HCT116 (cell line): ENCODE results near the gene CETP. TPM values are rescaled to one million over a fixed set of nuclear protein-coding genes. Genes with fewer than 3 reads are reported as not detected.

Experiments used
- ATAC-seq: fragments of 200-7000 bp; cut with Tn5 transposase; 2 replicates; pipeline ENCODE4 v1.9.1; 2020; ENCODE audit warnings: mild to moderate bottlenecking, moderate library complexity
- BruUV-seq: library from RNA; stranded (reverse); fragments of 400-500 nt; replicated peaks from 2 replicates; lab custom pipeline; 2021; lab: Mats Ljungman, UMichigan
- CTCF ChIA-PET: fragments of 300-600 bp; sonication (Branson Sonifier 250); formaldehyde crosslinking; loops from one replicate; lab custom pipeline; 2021; ENCODE audit warnings: antibody characterized with exemption; lab: Charles Lee
- POLR2A ChIA-PET: fragments of 300-600, 350-600 bp; sonication (Branson Sonifier 250); formaldehyde crosslinking; loops from one replicate; lab custom pipeline; 2021; ENCODE audit warnings: antibody characterized with exemption; lab: Charles Lee
- RAD21 ChIA-PET, 2 experiments: fragments of 300-600 bp; sonication (Branson Sonifier 250); formaldehyde crosslinking; loops; one replicate each; lab custom pipeline; 2023; ENCODE audit warnings: low total read pairs in 2 of 2; ENCODE audit not compliant: uncharacterized antibody in 2 of 2, unreplicated experiment in 2 of 2, low non-redundant PET in 1 of 2; lab: Charles Lee
- DNase-seq: peaks from one replicate; pipeline ENCODE4 v3.0.0-alpha.2; 2010; ENCODE audit warnings: low read depth, low spot score
- H2AFZ ChIP-seq: fragments of 200-600 bp; shearing (Covaris generic), sonication (generic); 2 replicates; pipeline ENCODE4 v1.6.1; 2017; ENCODE audit warnings: low read depth, mixed run types, mixed read lengths, antibody characterized with exemption, low read length; ENCODE audit not compliant: poor library complexity, severe bottlenecking
- H3K27ac ChIP-seq: 2 replicates; pipeline ENCODE4 v1.5.1; 2012; ENCODE audit warnings: low read depth, low read length
- H3K27me3 ChIP-seq: fragments of 200-600 bp; sonication (generic); 2 replicates; pipeline ENCODE4 v1.6.1; 2016; ENCODE audit warnings: mixed run types, low read length, mixed read lengths; ENCODE audit not compliant: insufficient read depth
- H3K36me3 ChIP-seq, 2 experiments: fragments of 200-500 bp in 1 of 2; fragments of 200-600 bp in 1 of 2; sonication (Bioruptor generic) in 1 of 2; sonication (generic) in 1 of 2; 2 replicates each; pipeline versions ENCODE4 v1.5.1 to v1.6.1; 2014 to 2016; ENCODE audit warnings: low read length in 2 of 2, inconsistent platforms in 1 of 2, mixed read lengths in 1 of 2, mixed run types in 1 of 2; ENCODE audit not compliant: insufficient read depth in 2 of 2, control insufficient read depth in 1 of 2
- H3K4me1 ChIP-seq, 2 experiments: fragments of 200-600 bp in 1 of 2; sonication (generic) in 1 of 2; 2 replicates each; pipeline versions ENCODE4 v1.5.1 to v1.6.1; 2012 to 2017; ENCODE audit warnings: low read length in 2 of 2, inconsistent platforms in 1 of 2, mild to moderate bottlenecking in 1 of 2, mixed read lengths in 1 of 2, mixed run types in 1 of 2, moderate library complexity in 1 of 2; ENCODE audit not compliant: insufficient read depth in 2 of 2, control insufficient read depth in 1 of 2
- H3K4me2 ChIP-seq: fragments of 200-600 bp; sonication (generic); 2 replicates; pipeline ENCODE4 v1.6.1; 2017; ENCODE audit warnings: mixed run types, low read length, mixed read lengths
- H3K4me3 ChIP-seq, 2 experiments: fragments of 200-600 bp in 1 of 2; sonication (generic) in 1 of 2; replicated peaks in 1 of 2; 2 replicates each; pipeline ENCODE4 v1.5.1; 2011 to 2016; ENCODE audit warnings: low read length in 2 of 2, control low read depth in 1 of 2, low read depth in 1 of 2, mild to moderate bottlenecking in 1 of 2, mixed read lengths in 1 of 2, mixed run types in 1 of 2
- H3K79me2 ChIP-seq: fragments of 200-600 bp; sonication (generic); 2 replicates; pipeline ENCODE4 v1.6.1; 2017; ENCODE audit warnings: mild to moderate bottlenecking, mixed run types, low read length, moderate library complexity, mixed read lengths; ENCODE audit not compliant: insufficient read depth
- H3K9ac ChIP-seq: fragments of 200-600 bp; sonication (generic); 2 replicates; pipeline ENCODE4 v1.6.1; 2016; ENCODE audit warnings: low read length, mixed read lengths
- H3K9me2 ChIP-seq: fragments of 200-600 bp; sonication (generic), shearing (Covaris generic); 2 replicates; pipeline ENCODE4 v1.6.1; 2017; ENCODE audit warnings: mixed run types, mild to moderate bottlenecking, moderate library complexity; ENCODE audit not compliant: insufficient read depth
- H3K9me3 ChIP-seq, 2 experiments: fragments of 200-500 bp in 1 of 2; fragments of 200-600 bp in 1 of 2; sonication (Bioruptor generic) in 1 of 2; sonication (generic) in 1 of 2; 2 replicates each; pipeline ENCODE4 v1.6.1; 2014 to 2017; ENCODE audit warnings: low read length in 2 of 2, mixed read lengths in 2 of 2, inconsistent platforms in 1 of 2, low read depth in 1 of 2, mild to moderate bottlenecking in 1 of 2, mixed run types in 1 of 2, moderate library complexity in 1 of 2; ENCODE audit not compliant: control insufficient read depth in 1 of 2, insufficient read depth in 1 of 2
- H4K20me1 ChIP-seq: fragments of 200-600 bp; sonication (generic), shearing (Covaris generic); 2 replicates; pipeline ENCODE4 v1.6.1; 2017; ENCODE audit warnings: mixed run types, mild to moderate bottlenecking, moderate library complexity; ENCODE audit not compliant: insufficient read depth
- CEBPB ChIP-seq: IDR thresholded peaks from 2 replicates; pipeline ENCODE4 v1.6.1; 2012; ENCODE audit warnings: low read depth
- EGR1 ChIP-seq: IDR thresholded peaks from 2 replicates; pipeline ENCODE4 v1.6.1; 2012; ENCODE audit warnings: low read depth
- ELF1 ChIP-seq: IDR thresholded peaks from 2 replicates; pipeline ENCODE4 v1.6.1; 2012; ENCODE audit warnings: low read depth, borderline replicate concordance
- EZH2 ChIP-seq: fragments of 200-600 bp; sonication (generic); IDR thresholded peaks from 2 replicates; pipeline ENCODE4 v1.6.1; 2017; ENCODE audit warnings: antibody characterized with exemption, mixed run types
- EZH2phosphoT487 ChIP-seq: fragments of 200-600 bp; IDR thresholded peaks from 2 replicates; pipeline ENCODE4 v1.6.1; 2018; ENCODE audit warnings: antibody characterized with exemption, borderline replicate concordance
- FOSL1 ChIP-seq: IDR thresholded peaks from 2 replicates; pipeline ENCODE4 v1.6.1; 2012; ENCODE audit warnings: low read depth
- JUND ChIP-seq: IDR thresholded peaks from 2 replicates; pipeline ENCODE4 v1.6.1; 2012
- SRF ChIP-seq: IDR thresholded peaks from 2 replicates; pipeline ENCODE4 v1.6.1; 2012; ENCODE audit warnings: low read depth
- YY1 ChIP-seq: IDR thresholded peaks from 2 replicates; pipeline ENCODE4 v1.6.1; 2011; ENCODE audit warnings: low read length, low read depth, moderate library complexity, mild to moderate bottlenecking; ENCODE audit not compliant: insufficient replicate concordance; ENCODE audit errors: extremely low read depth
- intact Hi-C: fragments of 100-400 bp; cut with micrococcal nuclease; formaldehyde crosslinking; loops from 2 replicates; pipeline ENCODE4 v1.10.0; 2022
- total RNA-seq: library from RNA; stranded (reverse); gene quantifications from one replicate; pipeline ENCODE4 v1.2.1, GENCODE V29; 2021; ENCODE audit not compliant: unreplicated experiment
- TF ChIP-seq, protein P1 (sequence below): IDR thresholded peaks from 2 replicates; pipeline ENCODE4 v1.6.1; 2011; ENCODE audit warnings: mild to moderate bottlenecking, low read length, moderate library complexity; ENCODE audit not compliant: insufficient replicate concordance; ENCODE audit errors: extremely low read depth

The CETP gene
- total RNA-seq, 1 experiment from 2014 or later: not detected

DNA sequence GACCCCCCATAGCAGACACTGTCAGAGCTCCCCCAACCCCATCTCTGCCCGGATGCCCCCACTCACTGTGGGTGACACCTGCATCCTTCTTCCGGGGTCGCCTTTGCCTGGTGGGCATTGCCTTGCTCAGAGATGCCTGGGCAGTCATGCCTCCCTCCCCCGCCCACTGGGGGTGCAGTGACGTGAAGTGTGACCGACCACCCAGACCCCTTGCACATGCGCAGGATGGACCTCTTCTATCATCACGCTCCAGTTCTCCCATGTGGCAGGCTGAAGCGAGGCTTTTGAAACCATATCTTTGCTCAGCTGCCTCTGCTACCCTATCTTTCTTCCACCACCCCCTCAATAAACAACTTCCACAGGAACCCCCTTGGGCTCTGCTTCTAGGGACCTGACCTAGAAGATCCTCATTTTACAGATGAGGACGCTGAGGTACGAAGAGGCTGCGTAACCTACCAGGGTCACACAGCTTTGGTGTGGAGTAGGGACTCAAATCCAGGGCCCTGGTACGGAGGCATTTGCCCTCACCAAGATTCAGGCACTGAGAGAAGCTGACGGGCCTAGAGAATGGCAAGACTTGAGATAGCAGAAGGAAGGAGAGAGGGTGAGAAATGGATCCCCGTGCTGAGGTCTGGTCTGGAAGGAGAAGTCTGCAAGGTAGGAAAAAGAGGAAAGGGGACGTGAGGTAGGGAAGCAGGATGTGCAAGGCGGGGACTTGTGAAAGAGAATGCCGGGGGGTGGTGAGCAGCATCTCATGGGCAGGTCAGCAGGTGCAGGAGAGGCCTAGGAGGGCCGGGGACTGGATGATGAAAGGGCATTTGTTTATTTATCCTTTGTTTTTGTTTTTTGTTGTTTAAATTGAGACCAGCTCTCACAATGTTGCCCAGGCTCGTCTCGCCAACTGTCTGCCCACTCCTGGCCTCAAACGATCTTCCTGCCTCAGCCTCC lies 42.0 kb downstream of the CETP start:
- ChIA-PET POLR2A (no interaction called here), RAD21 (no interaction called here), CTCF (no interaction called here)
- Histone ChIP-seq H3K79me2 (no peaks in the 10 kb centered on the region), H3K4me3 (no peak overlapping the region), H3K27me3 (no peaks in the 10 kb centered on the region), H3K4me1 (peaks cover 0 to 16% of the 10 kb centered on the region in 2 experiments; a peak in 3 of 4 replicates), H3K9me2 (no peaks in the 10 kb centered on the region), H3K27ac (no peak overlapping the region), H2AFZ (no peak overlapping the region), H3K9ac (no peak overlapping the region), H3K4me2 (no peak overlapping the region), H3K9me3 (no peaks in the 10 kb centered on the region), H4K20me1 (no peaks in the 10 kb centered on the region), H3K36me3 (no peaks in the 10 kb centered on the region)
- ATAC-seq (no peak), DNase-seq (no peak)
- TF ChIP-seq, protein P1, sequence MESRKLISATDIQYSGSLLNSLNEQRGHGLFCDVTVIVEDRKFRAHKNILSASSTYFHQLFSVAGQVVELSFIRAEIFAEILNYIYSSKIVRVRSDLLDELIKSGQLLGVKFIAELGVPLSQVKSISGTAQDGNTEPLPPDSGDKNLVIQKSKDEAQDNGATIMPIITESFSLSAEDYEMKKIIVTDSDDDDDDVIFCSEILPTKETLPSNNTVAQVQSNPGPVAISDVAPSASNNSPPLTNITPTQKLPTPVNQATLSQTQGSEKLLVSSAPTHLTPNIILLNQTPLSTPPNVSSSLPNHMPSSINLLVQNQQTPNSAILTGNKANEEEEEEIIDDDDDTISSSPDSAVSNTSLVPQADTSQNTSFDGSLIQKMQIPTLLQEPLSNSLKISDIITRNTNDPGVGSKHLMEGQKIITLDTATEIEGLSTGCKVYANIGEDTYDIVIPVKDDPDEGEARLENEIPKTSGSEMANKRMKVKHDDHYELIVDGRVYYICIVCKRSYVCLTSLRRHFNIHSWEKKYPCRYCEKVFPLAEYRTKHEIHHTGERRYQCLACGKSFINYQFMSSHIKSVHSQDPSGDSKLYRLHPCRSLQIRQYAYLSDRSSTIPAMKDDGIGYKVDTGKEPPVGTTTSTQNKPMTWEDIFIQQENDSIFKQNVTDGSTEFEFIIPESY: no peak
- TF ChIP-seq FOSL1: no peak
- no peak for TF ChIP-seq EZH2phosphoT487
- TF ChIP-seq SRF: no peak
- no peak for TF ChIP-seq EGR1
- no peak for TF ChIP-seq CEBPB
- TF ChIP-seq YY1: no peak
- no peak for TF ChIP-seq ELF1
- TF ChIP-seq EZH2: no peak
- no peak for TF ChIP-seq JUND
- no TSS peak for BruUV-seq
- intact Hi-C loops: no loop called here
